ENCODE measurements around the gene HLA-DPB1. TPM values are rescaled to one million over a fixed set of nuclear protein-coding genes. Genes with fewer than 3 reads are reported as not detected.

Gene HLA-DPB1
- total RNA-seq, 2 experiments from 2014 or later = 29.0 to 31.7 TPM

GRCh38 chr6:33080127-33081089 lies 4.6 kb downstream of the HLA-DPB1 start:
- H3K4me3 Mint-ChIP-seq = peak overlapping the region; percentile 14
- H3K27me3 ChIP-seq (ENCODE audit: control insufficient read depth in 1 of 2, insufficient read depth in 2 of 2, low read length in 2 of 2) = no peaks in the 10 kb centered on the region
- peaks cover 5% of the 10 kb centered on the region for H3K36me3 ChIP-seq (ENCODE audit: insufficient read depth, low read length)
- H3K27me3 Mint-ChIP-seq = peaks cover 12% of the 10 kb centered on the region
- no peak for DNase-seq
- H3K9me3 ChIP-seq (ENCODE audit: control insufficient read depth in 1 of 2, insufficient read depth in 1 of 2, low read length in 2 of 2) = no peaks in the 10 kb centered on the region
- H3K4me1 Mint-ChIP-seq (ENCODE audit: low read depth) = peaks cover 32% of the 10 kb centered on the region
- POLR2A ChIA-PET = interaction anchor here (1.3 kb wide), 1 partner anchor 109 kb away, joined by 4 read pairs; no protein-coding TSS in a partner anchor
- H3K9me3 Mint-ChIP-seq = no peaks in the 10 kb centered on the region
- H3K27ac ChIP-seq (ENCODE audit: low read depth in 1 of 2, low read length in 2 of 2) = no peak overlapping the region
- intact Hi-C loops (cut with DNase I, micrococcal nuclease) = loop anchor here in 1 of 2 experiments (5.0 kb wide), 1 partner anchor 193 kb away; no protein-coding TSS in a partner anchor
- H3K36me3 Mint-ChIP-seq (ENCODE audit: low read depth) = peaks cover 16% of the 10 kb centered on the region
- no peak overlapping the region for H3K27ac Mint-ChIP-seq
- ATAC-seq (ENCODE audit: poor library complexity) = no peak
- peaks cover 27% of the 10 kb centered on the region for H3K4me1 ChIP-seq (ENCODE audit: insufficient read depth, low read length)
- H3K4me3 ChIP-seq (ENCODE audit: low read length) = no peak overlapping the region
- CTCF ChIA-PET = no interaction called here
- no peak for TF ChIP-seq CTCF (IDR thresholded peaks at IDR 0.05)

- H3K4me1 ChIP-seq (ENCODE audit: insufficient read depth, low read length) = peaks cover 20% of the 10 kb centered on the region
Observed at GRCh38 chr6:33081098-33081824, 5.5 kb downstream of the HLA-DPB1 start.

More at GRCh38 chr6:33081098-33081824, 5.5 kb downstream of the HLA-DPB1 start:
- DNase-seq (no peak), ATAC-seq (ENCODE audit: poor library complexity) (no peak)
- no peak for TF ChIP-seq CTCF (IDR thresholded peaks at IDR 0.05)
- Histone ChIP-seq H3K27me3 (ENCODE audit: control insufficient read depth in 1 of 2, insufficient read depth in 2 of 2, low read length in 2 of 2) (no peaks in the 10 kb centered on the region), H3K27ac (ENCODE audit: low read depth in 1 of 2, low read length in 2 of 2) (no peak overlapping the region), H3K36me3 (ENCODE audit: insufficient read depth, low read length) (peaks cover 8% of the 10 kb centered on the region), H3K4me3 (ENCODE audit: low read length) (no peak overlapping the region), H3K9me3 (ENCODE audit: control insufficient read depth in 1 of 2, insufficient read depth in 1 of 2, low read length in 2 of 2) (no peaks in the 10 kb centered on the region)
- no peaks in the 10 kb centered on the region for H3K9me3 Mint-ChIP-seq
- peaks cover 12% of the 10 kb centered on the region for H3K27me3 Mint-ChIP-seq
- H3K27ac Mint-ChIP-seq = no peak overlapping the region
- ChIA-PET POLR2A (interaction anchor here (1.3 kb wide), 1 partner anchor 110 kb away, joined by 4 read pairs; no protein-coding TSS in a partner anchor), CTCF (no interaction called here)
- peaks cover 23% of the 10 kb centered on the region for H3K4me1 Mint-ChIP-seq (ENCODE audit: low read depth)
- intact Hi-C loops (cut with DNase I, micrococcal nuclease) = loop anchor here in 1 of 2 experiments (5.0 kb wide), 1 partner anchor 194 kb away; no protein-coding TSS in a partner anchor
- H3K4me3 Mint-ChIP-seq = no peak overlapping the region
- H3K36me3 Mint-ChIP-seq (ENCODE audit: low read depth) = peaks cover 18% of the 10 kb centered on the region

All from CD4-positive, alpha-beta T cell (primary cell).